Stimulated activated naive B cell treated with anti-CD40 and anti-IgM and Interleukin-4, amounts not matched to agents 10 μg/mL and 1 μg/mL and 100 μg/mL, for 72 hours (primary cell): Measurements from ENCODE around the gene RYR2.
"Not testable (repeated sequence)": the region's sequence is repeated elsewhere in the genome, so short reads cannot be mapped to it uniquely, and the experiment has no call there.

Experiments
- ATAC-seq, 2 donors: fragments of 150-1000 bp; cut with Tn5 transposase; replicated peaks; 2 replicates each; pipeline ENCODE4 v1.10.0; 2021; ENCODE audit warnings: moderate library complexity in 1 of 2
- DNase-seq: peaks from one replicate; pipeline ENCODE4 v3.0.0; 2021
- H3K27ac Mint-ChIP-seq: one replicate; pipeline ENCODE4 v1.8.0; 2022; ENCODE audit warnings: mild to moderate bottlenecking, mixed read lengths
- H3K27me3 Mint-ChIP-seq, 2 donors: one replicate each; pipeline ENCODE4 v1.8.0; 2022; ENCODE audit warnings: mixed read lengths in 2 of 2
- H3K36me3 Mint-ChIP-seq, 2 donors: one replicate each; pipeline ENCODE4 v1.8.0; 2022; ENCODE audit warnings: mixed read lengths in 2 of 2, mild to moderate bottlenecking in 1 of 2
- H3K4me1 Mint-ChIP-seq, 2 donors: one replicate each; pipeline ENCODE4 v1.8.0; 2022; ENCODE audit warnings: mixed read lengths in 2 of 2, mild to moderate bottlenecking in 1 of 2
- H3K4me3 Mint-ChIP-seq, 2 donors: one replicate each; pipeline ENCODE4 v1.8.0; 2022; ENCODE audit warnings: mild to moderate bottlenecking in 2 of 2, mixed read lengths in 2 of 2, moderate library complexity in 1 of 2
- H3K9me3 Mint-ChIP-seq, 2 donors: one replicate each; pipeline ENCODE4 v1.8.0; 2022; ENCODE audit warnings: mixed read lengths in 2 of 2, mild to moderate bottlenecking in 1 of 2

Gene RYR2

GRCh38 chr1:237838904-237839534 is 797.0 kb downstream of the RYR2 start:
- ATAC-seq, result no peak
- Mint-ChIP-seq H3K9me3 (peaks cover 4% of the 10 kb centered on the region in 2 donors), H3K27ac (no peak overlapping the region), H3K36me3 (no peaks in the 10 kb centered on the region), H3K27me3 (no peaks in the 10 kb centered on the region), H3K4me3 (no peak overlapping the region), H3K4me1 (no peaks in the 10 kb centered on the region)
- DNase-seq, result no peak

GRCh38 chr1:237841485-237841884 is 799.5 kb downstream of the RYR2 start:
- Mint-ChIP-seq H3K4me3 (no peak overlapping the region), H3K4me1 (no peaks in the 10 kb centered on the region), H3K9me3 (peaks cover 4 to 13% of the 10 kb centered on the region in 2 donors), H3K36me3 (no peaks in the 10 kb centered on the region), H3K27ac (no peak overlapping the region), H3K27me3 (no peaks in the 10 kb centered on the region)
- DNase-seq (no peak), ATAC-seq (no peak)

- H3K36me3 Mint-ChIP-seq, ATAC-seq, H3K27me3 Mint-ChIP-seq, H3K4me1 Mint-ChIP-seq, H3K4me3 Mint-ChIP-seq, H3K27ac Mint-ChIP-seq, DNase-seq: not testable (repeated sequence)
- peaks cover 8 to 13% of the 10 kb centered on the region in 2 donors for H3K9me3 Mint-ChIP-seq
Measured at GRCh38 chr1:237843516-237843915, 801.5 kb downstream of the RYR2 start.

GRCh38 chr1:237851210-237851845 is 809.3 kb downstream of the RYR2 start:
- no peak overlapping the region for H3K4me3 Mint-ChIP-seq
- ATAC-seq (peak in 1 of 2 donors; percentile 41), DNase-seq (no peak)
- no peaks in the 10 kb centered on the region for H3K36me3 Mint-ChIP-seq
- H3K27ac Mint-ChIP-seq, result no peak overlapping the region
- H3K4me1 Mint-ChIP-seq, result no peaks in the 10 kb centered on the region
- H3K27me3 Mint-ChIP-seq, result no peaks in the 10 kb centered on the region
- peaks cover 2 to 4% of the 10 kb centered on the region in 2 donors for H3K9me3 Mint-ChIP-seq

GRCh38 chr1:237852342-237852741 is 810.4 kb downstream of the RYR2 start:
- Mint-ChIP-seq H3K4me3 (no peak overlapping the region), H3K4me1 (no peaks in the 10 kb centered on the region), H3K27me3 (no peaks in the 10 kb centered on the region), H3K27ac (no peak overlapping the region), H3K9me3 (peaks cover 0 to 2% of the 10 kb centered on the region in 2 donors), H3K36me3 (no peaks in the 10 kb centered on the region)
- DNase-seq (no peak), ATAC-seq (no peak)

DNA sequence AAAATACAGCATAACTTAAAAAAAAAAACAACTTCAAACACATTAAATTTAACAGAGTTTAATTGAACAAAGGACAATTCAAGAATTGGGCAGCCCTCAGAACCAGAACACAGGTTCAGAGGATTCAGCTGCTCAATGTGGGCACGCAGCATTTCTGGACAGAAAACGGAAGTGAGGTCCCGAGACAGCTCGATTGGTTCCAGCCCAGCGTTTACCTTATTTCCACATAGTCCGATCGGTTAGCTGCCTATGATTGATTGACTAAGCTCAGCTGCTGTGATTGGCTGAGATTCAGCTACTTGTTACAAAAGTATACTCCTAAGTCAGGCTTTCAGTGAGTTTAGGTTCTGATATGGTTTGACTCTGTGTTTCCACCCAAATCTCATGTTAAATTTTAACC is 815.5 kb downstream of the RYR2 start:
- Mint-ChIP-seq H3K9me3 (peaks cover 0 to 3% of the 10 kb centered on the region in 2 donors), H3K4me1 (no peaks in the 10 kb centered on the region), H3K36me3 (no peaks in the 10 kb centered on the region), H3K27me3 (peaks cover 0 to 5% of the 10 kb centered on the region in 2 donors), H3K4me3 (no peak overlapping the region), H3K27ac (no peak overlapping the region)
- DNase-seq, result no peak
- ATAC-seq, result no peak

DNA sequence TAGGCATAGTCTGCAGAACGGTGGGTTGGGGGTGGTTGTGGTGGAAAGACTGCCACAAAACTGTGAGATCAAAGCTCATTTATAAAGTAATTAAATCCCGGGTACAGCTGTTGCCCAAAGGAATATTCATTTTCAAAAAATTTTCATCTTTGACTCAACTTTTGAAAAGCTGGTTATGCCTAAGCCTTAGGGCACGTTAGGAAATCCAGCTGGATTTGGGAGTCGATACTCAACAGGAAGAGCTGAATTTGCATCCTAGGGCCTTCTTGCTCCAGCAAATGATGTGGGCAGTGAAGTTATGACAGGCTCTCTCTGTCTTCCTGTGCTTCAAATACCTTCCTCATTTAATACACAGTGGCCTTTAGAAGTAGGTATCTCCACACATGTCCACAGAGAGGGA is 817.0 kb downstream of the RYR2 start:
- peaks cover 3 to 11% of the 10 kb centered on the region in 2 donors for H3K27me3 Mint-ChIP-seq
- peaks cover 0 to 5% of the 10 kb centered on the region in 2 donors for H3K4me1 Mint-ChIP-seq
- H3K4me3 Mint-ChIP-seq, result no peak overlapping the region
- H3K27ac Mint-ChIP-seq, result no peak overlapping the region
- H3K36me3 Mint-ChIP-seq, result no peaks in the 10 kb centered on the region
- ATAC-seq (no peak), DNase-seq (no peak)
- H3K9me3 Mint-ChIP-seq, result peaks cover 0 to 3% of the 10 kb centered on the region in 2 donors

DNA sequence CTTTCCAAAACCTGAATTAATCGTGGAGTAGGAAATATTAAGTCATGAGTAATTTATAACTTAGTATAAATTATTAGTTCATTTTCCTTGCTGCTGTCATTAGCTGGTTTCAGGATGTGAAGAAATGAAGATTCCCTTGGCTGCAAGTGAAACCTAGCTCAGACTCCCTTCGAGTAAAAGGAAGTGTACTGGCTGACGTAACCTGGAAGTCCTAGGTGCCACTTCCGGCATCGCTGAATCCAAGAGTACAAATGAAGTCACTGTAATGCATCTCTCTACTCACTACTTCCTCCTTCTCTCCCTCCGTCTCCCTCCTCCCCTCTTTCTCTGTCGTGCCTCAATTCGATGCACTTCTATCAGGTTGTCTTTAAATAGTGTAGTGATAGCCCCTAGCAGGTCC is 820.0 kb downstream of the RYR2 start:
- no peak for ATAC-seq
- Mint-ChIP-seq H3K36me3 (no peaks in the 10 kb centered on the region), H3K9me3 (peaks cover 0 to 2% of the 10 kb centered on the region in 2 donors), H3K4me1 (peaks cover 4 to 5% of the 10 kb centered on the region in 2 donors), H3K4me3 (no peak overlapping the region), H3K27ac (no peak overlapping the region), H3K27me3 (peaks cover 6 to 11% of the 10 kb centered on the region in 2 donors)
- DNase-seq, result no peak

DNA sequence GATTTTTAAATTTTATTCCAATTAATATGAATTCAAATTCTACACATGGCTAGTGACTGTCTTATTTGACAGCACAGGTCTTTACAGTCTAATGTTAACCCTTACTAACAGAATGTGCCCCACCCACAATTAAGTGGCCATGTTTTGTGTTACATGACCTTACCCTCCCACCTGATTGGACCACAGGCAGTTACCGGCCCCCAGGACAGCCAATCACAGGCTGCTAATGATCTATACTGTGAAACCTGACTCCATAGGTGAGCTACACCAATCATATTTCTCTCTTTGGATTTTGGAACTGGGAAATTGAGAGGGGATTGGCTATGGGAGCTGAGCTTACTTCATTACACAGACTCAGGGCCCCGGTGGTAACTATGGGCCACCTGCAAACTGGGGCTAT is 821.2 kb downstream of the RYR2 start:
- Mint-ChIP-seq H3K27me3 (peaks cover 6 to 11% of the 10 kb centered on the region in 2 donors), H3K4me3 (no peak overlapping the region)

GRCh38 chr1:237864338-237865244 is 822.6 kb downstream of the RYR2 start:
- H3K4me3 Mint-ChIP-seq, result peak overlapping the region; percentile 40 to 64
- H3K27me3 Mint-ChIP-seq, result peaks cover 6 to 11% of the 10 kb centered on the region in 2 donors
- no peak overlapping the region for H3K27ac Mint-ChIP-seq
- DNase-seq (peak; percentile 5), ATAC-seq (peak; percentile 62 to 65)
- H3K36me3 Mint-ChIP-seq, result no peaks in the 10 kb centered on the region
- H3K9me3 Mint-ChIP-seq, result peaks cover 0 to 2% of the 10 kb centered on the region in 2 donors
- H3K4me1 Mint-ChIP-seq, result peaks cover 4 to 5% of the 10 kb centered on the region in 2 donors

More for the DNA sequence above, 821.2 kb downstream of the RYR2 start:
- H3K9me3 Mint-ChIP-seq, result peaks cover 0 to 2% of the 10 kb centered on the region in 2 donors
- no peak for ATAC-seq
- no peak overlapping the region for H3K27ac Mint-ChIP-seq
- no peaks in the 10 kb centered on the region for H3K36me3 Mint-ChIP-seq
- peaks cover 4 to 5% of the 10 kb centered on the region in 2 donors for H3K4me1 Mint-ChIP-seq
- no peak for DNase-seq

- ATAC-seq (no peak), DNase-seq (no peak)
- no peak overlapping the region for H3K4me3 Mint-ChIP-seq
- H3K4me1 Mint-ChIP-seq, result peaks cover 4 to 5% of the 10 kb centered on the region in 2 donors
- peaks cover 6% of the 10 kb centered on the region in 2 donors for H3K27me3 Mint-ChIP-seq
- H3K27ac Mint-ChIP-seq, result no peak overlapping the region
- no peaks in the 10 kb centered on the region for H3K9me3 Mint-ChIP-seq
- H3K36me3 Mint-ChIP-seq, result no peaks in the 10 kb centered on the region
Measured at GRCh38 chr1:237867380-237867888, 825.5 kb downstream of the RYR2 start.

GRCh38 chr1:237868817-237869600 is 827.0 kb downstream of the RYR2 start:
- DNase-seq, result no peak
- H3K27me3 Mint-ChIP-seq, result peaks cover 0 to 3% of the 10 kb centered on the region in 2 donors
- peaks cover 0 to 4% of the 10 kb centered on the region in 2 donors for H3K4me1 Mint-ChIP-seq
- H3K36me3 Mint-ChIP-seq, result no peaks in the 10 kb centered on the region
- H3K4me3 Mint-ChIP-seq, result no peak overlapping the region
- H3K9me3 Mint-ChIP-seq, result no peaks in the 10 kb centered on the region
- ATAC-seq, result no peak
- no peak overlapping the region for H3K27ac Mint-ChIP-seq

DNA sequence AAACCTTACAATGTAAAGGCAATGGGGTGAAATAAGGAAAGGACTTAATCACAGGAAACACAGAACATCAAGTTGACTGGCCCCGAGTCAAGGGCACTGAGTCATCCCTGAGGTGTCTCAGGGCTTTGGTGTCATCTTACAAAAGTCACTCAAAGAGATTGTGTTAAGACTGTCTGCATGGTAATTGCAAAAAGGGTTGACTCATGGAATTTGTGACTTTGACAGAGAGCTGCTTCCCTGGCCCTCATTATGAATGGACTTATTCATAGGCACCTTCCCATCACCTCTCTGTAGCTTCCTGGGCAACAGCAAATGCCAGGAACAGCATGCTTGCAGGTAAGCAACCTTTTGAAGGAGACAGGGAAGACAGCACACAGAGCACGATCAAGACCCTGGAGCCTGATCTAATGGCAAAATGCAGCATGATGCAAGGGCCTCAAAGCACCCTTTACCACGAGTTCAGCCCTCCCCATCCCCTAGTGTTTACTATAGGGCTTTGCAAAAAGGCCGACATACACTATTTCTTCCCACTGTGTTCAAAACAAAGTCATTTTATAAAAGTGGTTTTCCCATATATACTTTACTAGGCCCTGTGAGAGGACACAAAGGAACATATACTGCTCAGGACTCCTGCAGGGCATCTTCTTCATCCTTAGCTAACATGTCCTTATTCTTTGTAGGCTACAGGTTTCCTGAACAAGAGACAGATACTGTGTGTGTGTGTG is 831.7 kb downstream of the RYR2 start:
- H3K27ac Mint-ChIP-seq, result no peak overlapping the region
- no peak for DNase-seq
- H3K4me1 Mint-ChIP-seq, result no peaks in the 10 kb centered on the region
- no peaks in the 10 kb centered on the region for H3K9me3 Mint-ChIP-seq
- no peaks in the 10 kb centered on the region for H3K36me3 Mint-ChIP-seq
- H3K4me3 Mint-ChIP-seq, result no peak overlapping the region
- ATAC-seq, result no peak
- H3K27me3 Mint-ChIP-seq, result no peaks in the 10 kb centered on the region
